ENCODE results near the gene ARHGEF10L. TPM values are rescaled to one million over a fixed set of nuclear protein-coding genes. Genes with fewer than 3 reads are reported as not detected.

The ARHGEF10L gene
- total and polyA plus RNA-seq, 4 donors = 15.0 to 43.4 (median 24.3) TPM

GRCh38 chr1:17600321-17600720 is 60.8 kb downstream of the ARHGEF10L start:
- Histone ChIP-seq H3K27ac (ENCODE audit: low read depth in 1 of 2, low read length in 1 of 2) (peak overlapping the region in 1 of 2 donors; percentile 10), H3K4me3 (no peak overlapping the region), H3K9ac (ENCODE audit: insufficient read depth in 1 of 2, low read length in 2 of 2) (no peak overlapping the region), H3K36me3 (ENCODE audit: control insufficient read depth in 4 of 4, insufficient read depth in 4 of 4, low read length in 4 of 4) (peaks cover 0 to 8% (median 1%) of the 10 kb centered on the region in 4 donors), H3K4me1 (ENCODE audit: control insufficient read depth in 5 of 5, insufficient read depth in 5 of 5, low read length in 5 of 5) (peaks cover 0 to 4% (median 0%) of the 10 kb centered on the region in 5 donors), H3K9me3 (ENCODE audit: control insufficient read depth in 4 of 4, insufficient read depth in 3 of 4, low read length in 3 of 4) (no peaks in the 10 kb centered on the region), H3K27me3 (ENCODE audit: control insufficient read depth in 3 of 3, insufficient read depth in 3 of 3, low read length in 2 of 3) (no peaks in the 10 kb centered on the region)
- WGBS, 2 donors = 74 to 78% methylated on average over 6 of the region's 6 CpGs
- ATAC-seq (ENCODE audit: insufficient read depth, low FRiP score) = no peak
- DNase-seq = no peak
- no peak for TF ChIP-seq CTCF (IDR thresholded peaks at IDR 0.05; ENCODE audit: control extremely low read depth, extremely low read depth)

DNA sequence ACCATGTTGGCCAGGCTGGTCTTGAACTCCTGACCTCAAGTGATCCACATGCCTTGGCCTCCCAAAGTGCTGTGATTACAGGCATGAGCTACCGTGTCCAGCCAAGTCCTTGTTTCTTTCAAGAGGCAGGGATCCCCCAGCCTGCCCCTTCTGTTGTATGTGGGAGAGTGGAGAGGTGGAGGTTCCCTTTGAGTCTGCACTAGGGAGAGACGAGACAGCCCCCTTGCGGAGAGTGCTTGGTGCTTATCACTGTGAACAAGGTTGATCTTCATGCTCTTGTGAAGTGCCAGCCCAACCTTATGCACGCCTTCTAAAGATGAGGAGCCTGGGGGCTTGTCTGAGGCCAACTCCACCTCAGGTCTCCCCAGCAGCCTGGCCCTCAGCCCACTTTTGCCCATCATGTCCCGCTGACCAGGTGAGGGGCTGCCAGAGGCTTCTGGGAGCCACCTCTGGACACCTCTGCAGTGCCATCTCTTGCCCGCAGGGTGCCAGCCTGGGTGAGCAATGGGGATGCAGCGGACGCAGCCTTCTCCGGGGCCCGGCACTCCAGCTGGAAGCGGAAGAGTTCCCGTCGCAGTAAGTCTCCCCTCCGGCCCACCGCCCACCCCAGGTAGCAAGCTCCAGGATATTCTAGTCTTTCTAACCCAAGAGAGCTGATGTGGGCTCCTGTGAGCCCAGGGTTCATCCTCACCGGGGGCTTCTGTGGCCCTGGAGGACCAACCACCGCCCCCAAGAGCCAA is 62.3 kb downstream of the ARHGEF10L start:
- TF ChIP-seq CTCF (IDR thresholded peaks at IDR 0.05; ENCODE audit: control extremely low read depth, extremely low read depth) = no peak
- Histone ChIP-seq H3K36me3 (ENCODE audit: control insufficient read depth in 4 of 4, insufficient read depth in 4 of 4, low read length in 4 of 4) (peaks cover 0 to 8% (median 3%) of the 10 kb centered on the region in 4 donors), H3K4me3 (no peak overlapping the region), H3K9ac (ENCODE audit: insufficient read depth in 1 of 2, low read length in 2 of 2) (no peak overlapping the region), H3K9me3 (ENCODE audit: control insufficient read depth in 4 of 4, insufficient read depth in 3 of 4, low read length in 3 of 4) (no peaks in the 10 kb centered on the region), H3K27ac (ENCODE audit: low read depth in 1 of 2, low read length in 1 of 2) (no peak overlapping the region), H3K4me1 (ENCODE audit: control insufficient read depth in 5 of 5, insufficient read depth in 5 of 5, low read length in 5 of 5) (peaks cover 0 to 6% (median 3%) of the 10 kb centered on the region in 5 donors), H3K27me3 (ENCODE audit: control insufficient read depth in 3 of 3, insufficient read depth in 3 of 3, low read length in 2 of 3) (no peaks in the 10 kb centered on the region)
- WGBS, 2 donors = 93 to 94% methylated on average over 17 of the region's 17 CpGs
- ATAC-seq (ENCODE audit: insufficient read depth, low FRiP score) (no peak), DNase-seq (no peak)

- TF ChIP-seq CTCF (IDR thresholded peaks at IDR 0.05; ENCODE audit: control extremely low read depth, extremely low read depth) = no peak
- Histone ChIP-seq H3K4me3 (no peak overlapping the region), H3K9ac (ENCODE audit: insufficient read depth in 1 of 2, low read length in 2 of 2) (no peak overlapping the region), H3K4me1 (ENCODE audit: control insufficient read depth in 5 of 5, insufficient read depth in 5 of 5, low read length in 5 of 5) (peaks cover 0 to 6% (median 0%) of the 10 kb centered on the region in 5 donors), H3K9me3 (ENCODE audit: control insufficient read depth in 4 of 4, insufficient read depth in 3 of 4, low read length in 3 of 4) (no peaks in the 10 kb centered on the region), H3K27me3 (ENCODE audit: control insufficient read depth in 3 of 3, insufficient read depth in 3 of 3, low read length in 2 of 3) (no peaks in the 10 kb centered on the region), H3K27ac (ENCODE audit: low read depth in 1 of 2, low read length in 1 of 2) (no peak overlapping the region), H3K36me3 (ENCODE audit: control insufficient read depth in 4 of 4, insufficient read depth in 4 of 4, low read length in 4 of 4) (peaks cover 0 to 8% (median 4%) of the 10 kb centered on the region in 4 donors)
- 57 to 63% methylated on average over 26 of the region's 26 CpGs for WGBS, 2 donors
- no peak for ATAC-seq (ENCODE audit: insufficient read depth, low FRiP score)
- no peak for DNase-seq
Measured at GRCh38 chr1:17603091-17603841, 63.8 kb downstream of the ARHGEF10L start.

Data from lung (tissue), 12 donors.